ENCODE measurements around the gene PSMD14.

GRCh38 chr2:161335626-161336025 is 27.4 kb downstream of the PSMD14 start:
- no peak for TF ChIP-seq POLR2A (IDR thresholded peaks at IDR 0.05; ENCODE audit: low read depth, low read length)
- TF ChIP-seq TAF1 (IDR thresholded peaks at IDR 0.05; ENCODE audit: borderline replicate concordance, low read depth, low read length) = no peak
- TF ChIP-seq POLR2AphosphoS5 (IDR thresholded peaks at IDR 0.05; ENCODE audit: low read depth, low read length) = no peak

Data from GM12892 (cell line).